ENCODE data around the gene TRMT1. TPM values are rescaled to one million over a fixed set of nuclear protein-coding genes. Genes with fewer than 3 reads are reported as not detected.

TRMT1 gene
- total RNA-seq, 1 experiment from 2014 or later = 42.6 TPM

DNA sequence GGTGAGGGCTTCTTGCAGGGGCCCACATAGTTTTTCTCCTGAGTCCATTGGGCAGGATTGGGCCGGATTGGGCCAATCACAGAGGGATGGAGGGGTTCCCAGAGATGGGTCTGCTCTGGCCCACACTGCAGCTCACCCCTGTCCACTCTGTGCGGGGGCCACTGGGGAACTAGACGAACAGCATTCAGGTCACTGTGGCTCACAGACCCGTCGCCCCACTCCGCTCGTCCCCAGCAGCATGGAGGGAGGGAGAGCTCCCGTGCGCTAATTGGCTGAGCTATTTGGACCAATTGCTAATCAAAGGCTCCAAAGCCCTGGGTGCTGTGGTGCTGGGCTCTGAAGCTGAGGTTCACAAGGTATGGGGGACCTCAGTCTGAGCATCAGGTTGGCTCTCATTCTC lies 12.8 kb upstream of the TRMT1 start:
- Mint-ChIP-seq H3K36me3 (ENCODE audit: insufficient read depth, unreplicated experiment) (peaks cover 49% of the 10 kb centered on the region), H3K27me3 (ENCODE audit: insufficient read depth, unreplicated experiment) (no peaks in the 10 kb centered on the region), H3K4me3 (ENCODE audit: unreplicated experiment) (no peak overlapping the region), H3K4me1 (ENCODE audit: low read depth, unreplicated experiment) (no peaks in the 10 kb centered on the region), H3K9me3 (ENCODE audit: unreplicated experiment) (no peaks in the 10 kb centered on the region), H3K27ac (ENCODE audit: unreplicated experiment) (no peak overlapping the region)
- H3K4me1 ChIP-seq = no peaks in the 10 kb centered on the region
- no peaks in the 10 kb centered on the region for H3K9me3 ChIP-seq
- BruUV-seq (replicated peaks) = no TSS peak
- no peaks in the 10 kb centered on the region for H3K27me3 ChIP-seq (replicated peaks; ENCODE audit: control insufficient read depth, insufficient read depth, low read length)
- 0 out of 2 replicates have a peak, but pooled peaks cover 2% of the 10 kb centered on the region for H3K36me3 ChIP-seq (ENCODE audit: control insufficient read depth, insufficient read depth, low read length)
- intact Hi-C loops (cut with micrococcal nuclease; ENCODE audit: unreplicated experiment) = no loop called here
- no peak overlapping the region for H3K4me3 ChIP-seq (ENCODE audit: low read depth, low read length)
- TF ChIP-seq, protein P1, sequence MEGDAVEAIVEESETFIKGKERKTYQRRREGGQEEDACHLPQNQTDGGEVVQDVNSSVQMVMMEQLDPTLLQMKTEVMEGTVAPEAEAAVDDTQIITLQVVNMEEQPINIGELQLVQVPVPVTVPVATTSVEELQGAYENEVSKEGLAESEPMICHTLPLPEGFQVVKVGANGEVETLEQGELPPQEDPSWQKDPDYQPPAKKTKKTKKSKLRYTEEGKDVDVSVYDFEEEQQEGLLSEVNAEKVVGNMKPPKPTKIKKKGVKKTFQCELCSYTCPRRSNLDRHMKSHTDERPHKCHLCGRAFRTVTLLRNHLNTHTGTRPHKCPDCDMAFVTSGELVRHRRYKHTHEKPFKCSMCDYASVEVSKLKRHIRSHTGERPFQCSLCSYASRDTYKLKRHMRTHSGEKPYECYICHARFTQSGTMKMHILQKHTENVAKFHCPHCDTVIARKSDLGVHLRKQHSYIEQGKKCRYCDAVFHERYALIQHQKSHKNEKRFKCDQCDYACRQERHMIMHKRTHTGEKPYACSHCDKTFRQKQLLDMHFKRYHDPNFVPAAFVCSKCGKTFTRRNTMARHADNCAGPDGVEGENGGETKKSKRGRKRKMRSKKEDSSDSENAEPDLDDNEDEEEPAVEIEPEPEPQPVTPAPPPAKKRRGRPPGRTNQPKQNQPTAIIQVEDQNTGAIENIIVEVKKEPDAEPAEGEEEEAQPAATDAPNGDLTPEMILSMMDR (IDR thresholded peaks at IDR 0.05; ENCODE audit: insufficient read depth in 1 of 2, low read depth in 1 of 2, low read length in 1 of 2, severe bottlenecking in 1 of 2, unreplicated experiment in 1 of 2) = no peak
- ChIA-PET CTCF (interaction anchor here (0.7 kb wide), 1 partner anchor 152 kb away, joined by 3 read pairs; no protein-coding TSS in a partner anchor), POLR2A (no interaction called here)
- DNase-seq = no peak

DNA sequence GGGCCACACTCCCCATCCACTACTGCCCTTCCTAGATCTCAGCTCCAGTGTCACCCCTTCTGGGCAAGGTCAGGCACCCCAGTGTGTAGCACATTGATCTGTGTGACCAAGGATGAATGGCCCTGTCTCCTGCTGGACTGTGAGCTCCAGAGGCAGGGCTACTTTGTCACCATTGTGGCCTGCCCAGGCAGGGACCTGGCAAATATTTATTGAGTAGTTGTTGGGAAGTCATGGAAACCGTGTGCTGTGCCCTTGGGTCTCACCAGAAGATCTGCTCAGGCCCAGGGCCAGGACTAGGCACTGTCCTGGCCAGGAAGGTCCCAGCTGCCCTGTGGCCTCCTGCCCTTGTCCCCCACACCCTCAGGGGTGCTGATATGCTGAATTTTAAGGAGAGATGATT lies 12.0 kb upstream of the TRMT1 start:
- Mint-ChIP-seq H3K4me1 (ENCODE audit: low read depth, unreplicated experiment) (no peaks in the 10 kb centered on the region), H3K4me3 (ENCODE audit: unreplicated experiment) (no peak overlapping the region), H3K27me3 (ENCODE audit: insufficient read depth, unreplicated experiment) (no peaks in the 10 kb centered on the region), H3K36me3 (ENCODE audit: insufficient read depth, unreplicated experiment) (peaks cover 48% of the 10 kb centered on the region), H3K27ac (ENCODE audit: unreplicated experiment) (peak overlapping the region; percentile 32), H3K9me3 (ENCODE audit: unreplicated experiment) (no peaks in the 10 kb centered on the region)
- 0 out of 2 replicates have a peak, but pooled peaks cover 2% of the 10 kb centered on the region for H3K36me3 ChIP-seq (ENCODE audit: control insufficient read depth, insufficient read depth, low read length)
- TF ChIP-seq, protein P1 (IDR thresholded peaks at IDR 0.05; ENCODE audit: insufficient read depth in 1 of 2, low read depth in 1 of 2, low read length in 1 of 2, severe bottlenecking in 1 of 2, unreplicated experiment in 1 of 2) = no peak
- no peak for DNase-seq
- intact Hi-C loops (cut with micrococcal nuclease; ENCODE audit: unreplicated experiment) = no loop called here
- H3K27me3 ChIP-seq (replicated peaks; ENCODE audit: control insufficient read depth, insufficient read depth, low read length) = no peaks in the 10 kb centered on the region
- no peaks in the 10 kb centered on the region for H3K9me3 ChIP-seq
- H3K4me3 ChIP-seq (ENCODE audit: low read depth, low read length) = no peak overlapping the region
- ChIA-PET CTCF (interaction anchor here (0.7 kb wide), 1 partner anchor 151 kb away, joined by 3 read pairs; no protein-coding TSS in a partner anchor), POLR2A (no interaction called here)
- no peaks in the 10 kb centered on the region for H3K4me1 ChIP-seq
- BruUV-seq (replicated peaks) = no TSS peak

DNA sequence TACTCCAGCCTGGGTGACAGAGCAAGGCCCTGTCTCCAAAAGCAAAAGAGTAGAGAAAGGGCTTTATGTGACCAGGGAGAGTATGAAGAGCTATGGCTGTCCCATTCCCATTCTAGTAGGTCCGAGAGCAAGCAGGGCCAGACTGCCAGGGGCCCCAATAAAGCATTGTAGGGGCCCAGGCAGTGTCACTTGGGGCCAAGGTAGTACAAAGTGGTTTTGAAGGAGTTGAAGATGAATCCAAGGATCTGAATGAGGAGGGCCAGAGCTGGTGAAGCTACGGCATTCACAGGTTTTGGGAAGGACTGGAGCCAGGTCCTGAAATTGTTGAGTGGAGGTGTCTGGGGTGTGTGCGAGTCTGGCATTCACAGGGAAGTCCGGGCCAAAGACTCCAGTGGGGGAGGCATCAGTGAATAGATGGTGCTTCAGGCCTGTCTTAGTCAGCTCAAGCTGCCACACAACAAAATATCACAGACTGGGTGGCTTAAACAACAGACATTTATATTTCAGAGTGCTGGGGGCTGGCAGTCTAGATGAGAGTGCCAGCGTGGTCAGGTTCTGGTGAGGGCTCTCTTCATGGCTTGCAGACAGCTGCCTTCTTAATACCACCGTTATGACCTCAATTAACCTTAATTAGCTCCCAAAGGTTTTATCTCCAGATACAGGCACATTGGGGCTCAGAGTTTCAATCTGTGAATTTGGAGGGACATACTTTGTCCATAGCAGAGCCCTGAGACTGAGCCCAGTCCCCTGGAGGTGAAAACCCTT lies 11.5 kb upstream of the TRMT1 start:
- intact Hi-C loops (cut with micrococcal nuclease; ENCODE audit: unreplicated experiment) = no loop called here
- BruUV-seq (replicated peaks) = no TSS peak
- H3K27ac Mint-ChIP-seq (ENCODE audit: unreplicated experiment) = no peak overlapping the region

More for the DNA sequence above, 11.5 kb upstream of the TRMT1 start:
- no peaks in the 10 kb centered on the region for H3K4me1 ChIP-seq
- no peaks in the 10 kb centered on the region for H3K9me3 Mint-ChIP-seq (ENCODE audit: unreplicated experiment)
- no peak overlapping the region for H3K4me3 Mint-ChIP-seq (ENCODE audit: unreplicated experiment)
- peaks cover 42% of the 10 kb centered on the region for H3K36me3 Mint-ChIP-seq (ENCODE audit: insufficient read depth, unreplicated experiment)
- ChIA-PET CTCF (no interaction called here), POLR2A (interaction anchor here (0.8 kb wide), 1 partner anchor 10 kb away, joined by 3 read pairs; the partner anchor contains the start of gene NACC1)
- H3K36me3 ChIP-seq (ENCODE audit: control insufficient read depth, insufficient read depth, low read length) = 0 out of 2 replicates have a peak, but pooled peaks cover 2% of the 10 kb centered on the region
- H3K27me3 ChIP-seq (replicated peaks; ENCODE audit: control insufficient read depth, insufficient read depth, low read length) = no peaks in the 10 kb centered on the region
- no peak for DNase-seq
- no peaks in the 10 kb centered on the region for H3K9me3 ChIP-seq
- H3K27me3 Mint-ChIP-seq (ENCODE audit: insufficient read depth, unreplicated experiment) = no peaks in the 10 kb centered on the region
- no peak overlapping the region for H3K4me3 ChIP-seq (ENCODE audit: low read depth, low read length)
- TF ChIP-seq, protein P1 (IDR thresholded peaks at IDR 0.05; ENCODE audit: insufficient read depth in 1 of 2, low read depth in 1 of 2, low read length in 1 of 2, severe bottlenecking in 1 of 2, unreplicated experiment in 1 of 2) = no peak
- no peaks in the 10 kb centered on the region for H3K4me1 Mint-ChIP-seq (ENCODE audit: low read depth, unreplicated experiment)
